A673 (cell line): ENCODE data around the gene TSGA10IP. TPM values are rescaled to one million over a fixed set of nuclear protein-coding genes. Genes with fewer than 3 reads are reported as not detected.

Experiments used
- BruUV-seq: library from RNA; stranded (reverse); fragments of 400-500 nt; replicated peaks from 2 replicates; lab custom pipeline; 2021; lab: Mats Ljungman, UMichigan
- CTCF ChIA-PET: fragments of 300-600 bp; sonication (Branson Sonifier 250); formaldehyde crosslinking; loops from one replicate; lab custom pipeline; 2022; ENCODE audit warnings: antibody characterized with exemption; lab: Charles Lee
- POLR2A ChIA-PET: fragments of 300-600 bp; sonication (Branson Sonifier 250); formaldehyde crosslinking; loops from one replicate; lab custom pipeline; 2022; ENCODE audit warnings: antibody characterized with exemption; ENCODE audit not compliant: low non-redundant PET; lab: Charles Lee
- DNase-seq: peaks from one replicate; pipeline ENCODE4 v3.0.0-alpha.2; 2015; ENCODE audit warnings: low spot score
- H3K27ac ChIP-seq: fragments of 200-600 bp; sonication (generic); 2 replicates; pipeline ENCODE4 v1.5.1; 2016; ENCODE audit warnings: mixed run types, low read depth, mild to moderate bottlenecking, mixed read lengths, antibody characterized with exemption, low read length; ENCODE audit not compliant: poor library complexity, severe bottlenecking
- H3K27me3 ChIP-seq: fragments of 200-600 bp; sonication (generic); replicated peaks from 2 replicates; pipeline ENCODE4 v1.6.1; 2017; ENCODE audit warnings: mixed run types, low read depth, mild to moderate bottlenecking, mixed read lengths, antibody characterized with exemption, low read length; ENCODE audit not compliant: insufficient read depth, poor library complexity
- H3K36me3 ChIP-seq: fragments of 200-600 bp; sonication (generic); 2 replicates; pipeline ENCODE4 v1.6.1; 2016; ENCODE audit warnings: mixed run types, mild to moderate bottlenecking, mixed read lengths, antibody characterized with exemption, low read length; ENCODE audit not compliant: insufficient read depth, poor library complexity, severe bottlenecking
- H3K4me1 ChIP-seq: fragments of 200-600 bp; sonication (generic); 2 replicates; pipeline ENCODE4 v1.6.1; 2017; ENCODE audit warnings: mixed run types, mild to moderate bottlenecking, mixed read lengths, antibody characterized with exemption, low read length; ENCODE audit not compliant: insufficient read depth, poor library complexity, severe bottlenecking
- H3K4me3 ChIP-seq: fragments of 200-600 bp; sonication (generic); 2 replicates; pipeline ENCODE4 v1.5.1; 2016; ENCODE audit warnings: low read depth, mixed run types, mild to moderate bottlenecking, mixed read lengths, low read length; ENCODE audit not compliant: poor library complexity, severe bottlenecking
- H3K9me3 ChIP-seq: fragments of 200-600 bp; sonication (generic); 2 replicates; pipeline ENCODE4 v1.6.1; 2016; ENCODE audit warnings: mixed run types, low read depth, mild to moderate bottlenecking, mixed read lengths, antibody characterized with exemption, low read length; ENCODE audit not compliant: poor library complexity, severe bottlenecking
- CTCF ChIP-seq: fragments of 300-800, 200-600 bp; sonication (generic); conservative IDR thresholded peaks from 2 replicates; pipeline ENCODE4 v1.5.1; 2017; ENCODE audit warnings: low read depth, mild to moderate bottlenecking, antibody characterized with exemption, low read length, moderate library complexity, mixed read lengths
- EZH2 ChIP-seq: fragments of 200-600 bp; sonication (generic); IDR thresholded peaks from 2 replicates; pipeline ENCODE4 v1.6.1; 2017; ENCODE audit warnings: borderline replicate concordance, low read depth, mild to moderate bottlenecking, mixed read lengths, antibody characterized with exemption, low read length; ENCODE audit not compliant: poor library complexity, severe bottlenecking
- intact Hi-C: fragments of 100-400 bp; cut with micrococcal nuclease; formaldehyde crosslinking; loops from one replicate; pipeline ENCODE4 v1.10.0; 2022; ENCODE audit not compliant: unreplicated experiment
- total RNA-seq: library from RNA; stranded (reverse); gene quantifications from 2 replicates; pipeline ENCODE4 v1.2.3, GENCODE V29; 2021

Gene TSGA10IP
- total RNA-seq, 1 experiment from 2014 or later, result not detected

- TF ChIP-seq CTCF, result no peak
- no peak for TF ChIP-seq EZH2
- CTCF ChIA-PET, result interaction anchor here (0.6 to 2.5 kb wide), 3 partner anchors 27 to 528 kb away, joined by 4 to 22 read pairs (median 5); partner anchors contain the start of gene FIBP
- H3K27me3 ChIP-seq, result no peaks in the 10 kb centered on the region
- H3K4me1 ChIP-seq, result peaks cover 45% of the 10 kb centered on the region
- POLR2A ChIA-PET, result interaction anchor here (0.6 kb wide), 1 partner anchor 18 kb away, joined by 7 read pairs; no protein-coding TSS in a partner anchor
- H3K36me3 ChIP-seq, result no peaks in the 10 kb centered on the region
- peak overlapping the region; percentile 64 for H3K27ac ChIP-seq
- H3K4me3 ChIP-seq, result no peak overlapping the region
- BruUV-seq, result no TSS peak
- H3K9me3 ChIP-seq, result no peaks in the 10 kb centered on the region
- peak; percentile 91 for DNase-seq
- intact Hi-C loops, result no loop called here
These were observed 29.4 kb upstream of the TSGA10IP start for GRCh38 chr11:65915821-65916251.

- H3K36me3 ChIP-seq, result no peaks in the 10 kb centered on the region
- TF ChIP-seq CTCF (no peak), EZH2 (no peak)
- BruUV-seq, result no TSS peak
- CTCF ChIA-PET, result interaction anchor here (0.6 to 1.3 kb wide), 2 partner anchors 137 to 528 kb away, joined by 4 to 5 read pairs; no protein-coding TSS in a partner anchor
- peak overlapping the region; percentile 64 for H3K27ac ChIP-seq
- H3K4me1 ChIP-seq, result peaks cover 41% of the 10 kb centered on the region
- intact Hi-C loops, result no loop called here
- POLR2A ChIA-PET, result interaction anchor here (0.6 kb wide), 1 partner anchor 19 kb away, joined by 7 read pairs; no protein-coding TSS in a partner anchor
- no peaks in the 10 kb centered on the region for H3K9me3 ChIP-seq
- no peaks in the 10 kb centered on the region for H3K27me3 ChIP-seq
- no peak overlapping the region for H3K4me3 ChIP-seq
- DNase-seq, result no peak
These were observed 28.9 kb upstream of the TSGA10IP start for GRCh38 chr11:65916391-65916790.

GRCh38 chr11:65917077-65917433, 28.2 kb upstream of the TSGA10IP start:
- intact Hi-C loops, result no loop called here
- ChIA-PET CTCF (no interaction called here), POLR2A (no interaction called here)
- Histone ChIP-seq H3K27me3 (no peaks in the 10 kb centered on the region), H3K9me3 (no peaks in the 10 kb centered on the region), H3K4me1 (peaks cover 35% of the 10 kb centered on the region), H3K4me3 (no peak overlapping the region), H3K36me3 (peaks cover 3% of the 10 kb centered on the region), H3K27ac (no peak overlapping the region)
- DNase-seq, result no peak
- no TSS peak for BruUV-seq
- TF ChIP-seq CTCF (no peak), EZH2 (no peak)
